ENCODE measurements around the gene CRB2.

- TF ChIP-seq, protein P1, sequence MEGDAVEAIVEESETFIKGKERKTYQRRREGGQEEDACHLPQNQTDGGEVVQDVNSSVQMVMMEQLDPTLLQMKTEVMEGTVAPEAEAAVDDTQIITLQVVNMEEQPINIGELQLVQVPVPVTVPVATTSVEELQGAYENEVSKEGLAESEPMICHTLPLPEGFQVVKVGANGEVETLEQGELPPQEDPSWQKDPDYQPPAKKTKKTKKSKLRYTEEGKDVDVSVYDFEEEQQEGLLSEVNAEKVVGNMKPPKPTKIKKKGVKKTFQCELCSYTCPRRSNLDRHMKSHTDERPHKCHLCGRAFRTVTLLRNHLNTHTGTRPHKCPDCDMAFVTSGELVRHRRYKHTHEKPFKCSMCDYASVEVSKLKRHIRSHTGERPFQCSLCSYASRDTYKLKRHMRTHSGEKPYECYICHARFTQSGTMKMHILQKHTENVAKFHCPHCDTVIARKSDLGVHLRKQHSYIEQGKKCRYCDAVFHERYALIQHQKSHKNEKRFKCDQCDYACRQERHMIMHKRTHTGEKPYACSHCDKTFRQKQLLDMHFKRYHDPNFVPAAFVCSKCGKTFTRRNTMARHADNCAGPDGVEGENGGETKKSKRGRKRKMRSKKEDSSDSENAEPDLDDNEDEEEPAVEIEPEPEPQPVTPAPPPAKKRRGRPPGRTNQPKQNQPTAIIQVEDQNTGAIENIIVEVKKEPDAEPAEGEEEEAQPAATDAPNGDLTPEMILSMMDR (IDR thresholded peaks at IDR 0.05): no peak
- no peak for TF ChIP-seq POLR2A (IDR thresholded peaks at IDR 0.05; ENCODE audit: low read depth)
Measured at GRCh38 chr9:123408313-123409262, 52.6 kb downstream of the CRB2 start.
